Ascending aorta (tissue), 2 donors: ENCODE results near the gene INHBC. TPM values are rescaled to one million over a fixed set of nuclear protein-coding genes. Genes with fewer than 3 reads are reported as not detected.

ENCODE experiments used
- DNase-seq, 2 donors: peaks; one replicate each; pipeline ENCODE4 v3.0.0-alpha.2; 2019; ENCODE audit warnings: low spot score in 2 of 2
- H3K27ac ChIP-seq, 2 donors: fragments of 200-600 bp; sonication (generic); one replicate each; pipeline ENCODE4 v1.5.1; 2016 to 2017; ENCODE audit warnings: mild to moderate bottlenecking in 1 of 2
- H3K27me3 ChIP-seq: fragments of 200-600 bp; sonication (generic); one replicate; pipeline ENCODE4 v1.5.1; 2017
- H3K36me3 ChIP-seq, 2 donors: fragments of 200-600 bp; sonication (generic); one replicate each; pipeline ENCODE4 v1.5.1; 2016
- H3K4me1 ChIP-seq, 2 donors: fragments of 200-600 bp; sonication (generic); one replicate each; pipeline ENCODE4 v1.5.1; 2016 to 2017; ENCODE audit warnings: mild to moderate bottlenecking in 1 of 2
- H3K4me3 ChIP-seq, 2 donors: fragments of 200-600 bp; sonication (generic); one replicate each; pipeline ENCODE4 v1.5.1; 2016 to 2017; ENCODE audit warnings: mild to moderate bottlenecking in 1 of 2
- H3K9me3 ChIP-seq, 2 donors: fragments of 200-600 bp; sonication (generic); one replicate each; pipeline ENCODE4 v1.5.1; 2016
- intact Hi-C: fragments of 100-400 bp; cut with DNase I; formaldehyde crosslinking; loops from one replicate; pipeline ENCODE4 v1.15.1; 2023
- total RNA-seq: library from RNA; depleted of rRNA; stranded (reverse); fragments of >200 nt; gene quantifications from one replicate; pipeline ENCODE4 v1.1.0, GENCODE V29; 2016
- TF ChIP-seq, protein P1 (sequence below), 3 experiments: fragments of 200-600 bp in 2 of 3; fragments of 450-650 bp in 1 of 3; sonication (generic) in 2 of 3; IDR thresholded peaks; one replicate each; pipeline ENCODE4 v1.5.1; 2016 to 2019; ENCODE audit warnings: antibody characterized with exemption in 3 of 3, mild to moderate bottlenecking in 1 of 3, moderate library complexity in 1 of 3

The INHBC gene
- total RNA-seq, 1 donor from 2014 or later, result not detected

DNA sequence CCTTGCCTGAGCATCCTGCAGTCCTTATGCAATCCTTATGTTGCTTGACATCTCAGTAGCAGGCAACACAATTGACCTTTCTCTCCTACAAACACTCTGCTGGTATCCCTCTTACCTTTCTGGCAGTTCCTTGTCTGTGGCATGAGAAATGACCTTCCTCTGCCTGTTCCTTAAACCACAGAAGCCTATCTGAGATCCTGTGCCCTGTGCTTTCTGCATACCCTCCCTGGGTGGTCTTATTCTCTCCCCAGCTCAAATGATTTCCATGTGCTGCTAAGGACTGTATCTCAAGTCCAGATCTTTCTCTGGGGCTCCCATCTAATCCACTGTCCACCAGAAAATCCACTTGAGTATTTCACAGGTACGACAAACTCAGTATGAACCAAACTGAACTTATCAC, 47.1 kb downstream of the INHBC start:
- TF ChIP-seq, protein P1, sequence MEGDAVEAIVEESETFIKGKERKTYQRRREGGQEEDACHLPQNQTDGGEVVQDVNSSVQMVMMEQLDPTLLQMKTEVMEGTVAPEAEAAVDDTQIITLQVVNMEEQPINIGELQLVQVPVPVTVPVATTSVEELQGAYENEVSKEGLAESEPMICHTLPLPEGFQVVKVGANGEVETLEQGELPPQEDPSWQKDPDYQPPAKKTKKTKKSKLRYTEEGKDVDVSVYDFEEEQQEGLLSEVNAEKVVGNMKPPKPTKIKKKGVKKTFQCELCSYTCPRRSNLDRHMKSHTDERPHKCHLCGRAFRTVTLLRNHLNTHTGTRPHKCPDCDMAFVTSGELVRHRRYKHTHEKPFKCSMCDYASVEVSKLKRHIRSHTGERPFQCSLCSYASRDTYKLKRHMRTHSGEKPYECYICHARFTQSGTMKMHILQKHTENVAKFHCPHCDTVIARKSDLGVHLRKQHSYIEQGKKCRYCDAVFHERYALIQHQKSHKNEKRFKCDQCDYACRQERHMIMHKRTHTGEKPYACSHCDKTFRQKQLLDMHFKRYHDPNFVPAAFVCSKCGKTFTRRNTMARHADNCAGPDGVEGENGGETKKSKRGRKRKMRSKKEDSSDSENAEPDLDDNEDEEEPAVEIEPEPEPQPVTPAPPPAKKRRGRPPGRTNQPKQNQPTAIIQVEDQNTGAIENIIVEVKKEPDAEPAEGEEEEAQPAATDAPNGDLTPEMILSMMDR (IDR thresholded peaks at IDR 0.05), result no peak
- intact Hi-C loops, result no loop called here
- Histone ChIP-seq H3K9me3 (no peaks in the 10 kb centered on the region), H3K4me3 (no peak overlapping the region), H3K4me1 (no peaks in the 10 kb centered on the region), H3K27ac (no peak overlapping the region), H3K36me3 (no peaks in the 10 kb centered on the region), H3K27me3 (no peaks in the 10 kb centered on the region)
- DNase-seq, result no peak

- H3K9me3 ChIP-seq, result no peaks in the 10 kb centered on the region
- peaks cover 0 to 3% of the 10 kb centered on the region in 2 donors for H3K4me1 ChIP-seq
- no peaks in the 10 kb centered on the region for H3K36me3 ChIP-seq
- intact Hi-C loops, result no loop called here
- no peak for DNase-seq
- no peaks in the 10 kb centered on the region for H3K27me3 ChIP-seq
- H3K4me3 ChIP-seq, result no peak overlapping the region
- TF ChIP-seq, protein P1 (IDR thresholded peaks at IDR 0.05), result no peak
- H3K27ac ChIP-seq, result no peak overlapping the region
These were observed 48.9 kb downstream of the INHBC start for GRCh38 chr12:57483466-57483865.

DNA sequence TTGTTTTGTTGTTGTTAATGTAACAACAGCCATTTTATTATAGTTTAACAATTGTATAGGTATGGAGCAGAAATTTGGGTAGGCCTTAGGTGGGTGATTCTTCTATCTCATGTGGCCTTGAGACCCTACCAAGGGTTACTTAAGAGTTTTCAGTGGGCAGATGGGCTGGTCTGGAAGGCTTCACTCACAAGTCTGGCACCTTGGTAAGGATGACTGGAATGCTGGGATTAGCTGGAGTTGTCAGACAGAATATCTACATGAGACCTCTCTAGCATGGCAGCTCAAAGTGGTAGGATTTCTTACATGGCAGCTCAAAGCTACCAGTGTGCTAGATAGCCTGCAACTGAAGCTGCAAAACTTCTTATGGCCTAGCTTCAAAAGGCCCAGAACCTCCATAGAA, 51.1 kb downstream of the INHBC start:
- no peak for DNase-seq
- intact Hi-C loops, result no loop called here
- Histone ChIP-seq H3K36me3 (peaks cover 8 to 10% of the 10 kb centered on the region in 2 donors), H3K27me3 (no peaks in the 10 kb centered on the region), H3K9me3 (no peaks in the 10 kb centered on the region), H3K4me3 (no peak overlapping the region), H3K4me1 (peaks cover 8 to 10% of the 10 kb centered on the region in 2 donors), H3K27ac (no peak overlapping the region)
- TF ChIP-seq, protein P1 (IDR thresholded peaks at IDR 0.05), result no peak

DNA sequence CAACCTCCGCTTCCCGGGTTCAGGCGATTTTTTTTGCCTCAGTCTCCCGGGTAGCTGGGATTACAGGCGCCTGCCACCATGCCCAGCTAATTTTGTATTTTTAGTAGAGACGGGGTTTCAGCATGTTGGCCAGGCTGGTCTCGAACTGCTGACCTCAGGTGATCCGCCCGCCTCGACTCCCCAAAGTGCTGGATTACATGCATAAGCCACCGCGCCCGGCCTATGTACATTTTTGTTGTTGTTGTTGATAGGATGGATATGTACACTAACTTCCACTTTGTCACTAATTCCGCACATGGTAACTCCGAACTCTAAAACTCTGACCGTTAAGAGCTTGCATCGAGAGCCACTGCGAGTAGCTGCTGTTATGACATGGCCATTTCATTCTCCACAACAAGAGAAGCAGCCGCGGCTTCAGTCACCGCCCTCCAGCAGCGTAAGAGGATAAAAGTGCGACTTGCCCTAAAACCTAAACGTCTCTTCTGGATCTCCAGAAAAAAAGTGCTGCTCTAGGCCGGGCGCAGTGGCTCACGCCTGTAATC, 52.5 kb downstream of the INHBC start:
- Histone ChIP-seq H3K9me3 (no peaks in the 10 kb centered on the region), H3K27me3 (no peaks in the 10 kb centered on the region), H3K27ac (peak overlapping the region; percentile 63 to 84), H3K4me1 (peaks cover 8 to 10% of the 10 kb centered on the region in 2 donors), H3K4me3 (peak overlapping the region; percentile 75), H3K36me3 (peaks cover 21 to 23% of the 10 kb centered on the region in 2 donors)
- intact Hi-C loops, result no loop called here
- no peak for DNase-seq
- TF ChIP-seq, protein P1 (IDR thresholded peaks at IDR 0.05), result no peak

GRCh38 chr12:57487597-57488401, 53.2 kb downstream of the INHBC start, which contains the start of gene MARS1:
MARS1 (plus strand) TSS chr12:57488068; CDS start chr12:57488091, 23 bp downstream.
- H3K27ac ChIP-seq, result peak within 1 kb of the TSS; percentile 63 to 84

More at GRCh38 chr12:57487597-57488401, 53.2 kb downstream of the INHBC start, which contains the start of gene MARS1:
- intact Hi-C loops, result loop anchor here (2.0 kb wide), 2 partner anchors 27 to 33 kb away; partner anchors contain the start of gene DDIT3
- TF ChIP-seq, protein P1 (IDR thresholded peaks at IDR 0.05), result no peak
- DNase-seq, result peak; percentile 82 to 98
- Histone ChIP-seq H3K4me1 (peaks cover 8 to 10% of the 10 kb centered on the region in 2 donors), H3K36me3 (peaks cover 21 to 23% of the 10 kb centered on the region in 2 donors), H3K4me3 (peak within 1 kb of the TSS; percentile 75), H3K27me3 (no peaks in the 10 kb centered on the region), H3K9me3 (no peaks in the 10 kb centered on the region)
